K562 (cell line): ENCODE measurements around the gene RAPGEF5. TPM values are rescaled to one million over a fixed set of nuclear protein-coding genes. Genes with fewer than 3 reads are reported as not detected.
A peak's percentile ranks its signal among the peaks of the same experiment; 100 is the strongest.

Experiments
- ATAC-seq: fragments of 200-7000 bp; cut with Tn5 transposase; 3 replicates; pipeline ENCODE4 v1.9.1; 2020; ENCODE audit warnings: moderate library complexity
- BruUV-seq: library from RNA; stranded (reverse); fragments of 400-500 nt; replicated peaks from 2 replicates; lab custom pipeline; 2021; lab: Mats Ljungman, UMichigan
- CTCF ChIA-PET: fragments of 300-600 bp; formaldehyde crosslinking; extraction: SDS; loops from one replicate; lab custom pipeline; 2021; ENCODE audit warnings: low intra/inter-chr PET ratio; lab: Yijun Ruan, JAX
- POLR2A ChIA-PET: fragments of 300-600, 350-650 bp; sonication (Branson Sonifier 250); formaldehyde crosslinking; extraction: SDS; loops from one replicate; lab custom pipeline; 2021; ENCODE audit warnings: antibody characterized with exemption, inconsistent platforms; lab: Yijun Ruan, JAX
- DNase-seq, 4 experiments: peaks; one replicate each; pipeline versions ENCODE4 v3.0.0 to v3.0.0-alpha.2; 2011 to 2018; ENCODE audit warnings: low spot score in 3 of 4, mixed read lengths in 3 of 4; ENCODE audit errors: extremely low read depth in 1 of 4
- FAIRE-seq: peaks from 2 replicates; lab custom pipeline; 2011; peaks lifted over from hg19 to GRCh38; lab: Jason Lieb, UNC
- H2AFZ ChIP-seq: 2 replicates; pipeline ENCODE4 v1.6.0; 2011; ENCODE audit warnings: low read depth, low read length, control low read depth, inconsistent platforms
- H3K27ac ChIP-seq: fragments of 200-600 bp; 3 replicates; pipeline ENCODE4 v1.8.0; 2011; ENCODE audit warnings: low read depth, mild to moderate bottlenecking, control low read depth, inconsistent platforms, low read length, moderate library complexity, mixed read lengths; ENCODE audit errors: extremely low read depth
- H3K27me3 ChIP-seq, 2 experiments: fragments of 300-600 bp in 1 of 2; 2 replicates in 1 of 2; 3 replicates in 1 of 2; pipeline versions ENCODE4 v1.6.0 to v1.8.0; 2011; ENCODE audit warnings: inconsistent platforms in 2 of 2, low read length in 2 of 2, mild to moderate bottlenecking in 1 of 2, mixed read lengths in 1 of 2, moderate library complexity in 1 of 2; ENCODE audit not compliant: control insufficient read depth in 2 of 2, insufficient read depth in 2 of 2
- H3K36me3 ChIP-seq: fragments of 300-600 bp; 3 replicates; pipeline ENCODE4 v1.8.0; 2011; ENCODE audit warnings: mild to moderate bottlenecking, low read length, inconsistent platforms; ENCODE audit not compliant: control insufficient read depth, insufficient read depth
- H3K4me1 ChIP-seq, 2 experiments: fragments of 200-600 bp in 1 of 2; replicated peaks in 1 of 2; 2 replicates in 1 of 2; 3 replicates in 1 of 2; pipeline versions ENCODE4 v1.5.1 to v1.8.0; 2011; ENCODE audit warnings: inconsistent platforms in 2 of 2, low read length in 2 of 2, mild to moderate bottlenecking in 1 of 2, mixed read lengths in 1 of 2, moderate library complexity in 1 of 2; ENCODE audit not compliant: control insufficient read depth in 2 of 2, insufficient read depth in 2 of 2
- H3K4me2 ChIP-seq: 2 replicates; pipeline ENCODE4 v1.6.1; 2011; ENCODE audit warnings: low read length, control low read depth, inconsistent platforms, mixed read lengths; ENCODE audit not compliant: insufficient read depth
- H3K4me3 ChIP-seq: fragments of 200-600 bp; sonication (generic), shearing (Covaris generic); 2 replicates; pipeline ENCODE4 v1.5.1; 2016; ENCODE audit warnings: control low read depth, inconsistent platforms
- H3K79me2 ChIP-seq: fragments of 200-600 bp; 3 replicates; pipeline ENCODE4 v1.8.0; 2011; ENCODE audit warnings: low read length, inconsistent platforms; ENCODE audit not compliant: control insufficient read depth, insufficient read depth
- H3K9ac ChIP-seq, 2 experiments: 2 replicates each; pipeline versions ENCODE4 v1.6.0 to v1.6.1; 2011; ENCODE audit warnings: low read depth in 2 of 2, low read length in 2 of 2, control low read depth in 1 of 2, inconsistent platforms in 1 of 2, mild to moderate bottlenecking in 1 of 2, mixed read lengths in 1 of 2; ENCODE audit not compliant: insufficient read depth in 1 of 2
- H3K9me1 ChIP-seq: one replicate; pipeline ENCODE4 v1.6.0; 2011; ENCODE audit warnings: inconsistent platforms, mild to moderate bottlenecking, low read length, moderate library complexity; ENCODE audit not compliant: control insufficient read depth, insufficient read depth
- H3K9me3 ChIP-seq: replicated peaks from 2 replicates; pipeline ENCODE4 v1.5.1; 2011; ENCODE audit warnings: low read depth, low read length, inconsistent platforms; ENCODE audit not compliant: control insufficient read depth, insufficient read depth
- H4K20me1 ChIP-seq: replicated peaks from 2 replicates; pipeline ENCODE4 v1.6.1; 2011; ENCODE audit warnings: low read length, inconsistent platforms, mixed read lengths; ENCODE audit not compliant: control insufficient read depth, insufficient read depth
- ARID3B ChIP-seq: fragments of 250-450 bp; sonication (Bioruptor Pico); IDR thresholded peaks from 2 replicates; pipeline ENCODE4 v1.4.0; 2020; ENCODE audit warnings: borderline replicate concordance
- DIDO1 ChIP-seq: fragments of 450-650 bp; IDR thresholded peaks from 2 replicates; pipeline ENCODE4 v1.6.1; 2016; ENCODE audit warnings: low read depth, missing biosample characterization, missing genetic modification characterization
- MCM2 ChIP-seq: fragments of 450-650 bp; IDR thresholded peaks from 2 replicates; pipeline ENCODE4 v1.6.1; 2017; ENCODE audit warnings: low read depth, mild to moderate bottlenecking
- MLLT1 ChIP-seq, 2 experiments: fragments of 450-650 bp; IDR thresholded peaks; 2 replicates each; pipeline ENCODE4 v1.6.1; 2016
- ZFP91 ChIP-seq: sonication (generic); formaldehyde crosslinking; IDR thresholded peaks from 2 replicates; pipeline ENCODE4 v1.8.0; 2022; ENCODE audit warnings: mild to moderate bottlenecking, missing genetic modification reagents
- ZNF121 ChIP-seq: sonication (generic); formaldehyde crosslinking; conservative IDR thresholded peaks from 2 replicates; pipeline ENCODE4 v1.8.0; 2022; ENCODE audit warnings: missing genetic modification reagents
- ZNF384 ChIP-seq: IDR thresholded peaks from 2 replicates; pipeline ENCODE4 v1.6.1; 2012; ENCODE audit warnings: low read depth, low read length, improper control_type of control experiment
- ZNF740 ChIP-seq, 3 experiments: fragments of 200-800 bp in 1 of 3; sonication (Bioruptor generic) in 1 of 3; sonication (generic) in 1 of 3; formaldehyde crosslinking in 1 of 3; IDR thresholded peaks; 2 replicates each; pipeline versions ENCODE4 v1.6.1 to v1.8.0; 2016 to 2022; ENCODE audit warnings: mild to moderate bottlenecking in 2 of 3, missing compliant biosample characterization in 2 of 3, missing genetic modification characterization in 2 of 3, missing genetic modification reagents in 1 of 3
- WGBS: fragments of 100-300 bp; shearing (Covaris generic); methylation state at CpG from one replicate; pipeline ENCODE4 v1.1.6; 2016; ENCODE audit warnings: low coverage, mixed read lengths; ENCODE audit not compliant: insufficient coverage; ENCODE audit errors: missing lambda C conversion rate; 5-methylcytosine and 5-hydroxymethylcytosine counted together
- in situ Hi-C: fragments of 300-500 bp; cut with MboI; formaldehyde crosslinking; loops from 4 replicates; pipeline ENCODE4 v1.15.0; 2018; ENCODE audit warnings: inconsistent platforms, mixed read lengths
- intact Hi-C: fragments of 100-400 bp; cut with micrococcal nuclease; formaldehyde crosslinking; loops from 2 replicates; pipeline ENCODE4 v1.14.2; 2022
- polyA plus RNA-seq, 8 experiments: library from polyadenylated mRNA; depleted of rRNA in 4 of 8; stranded (reverse) in 5 of 8; unstranded in 3 of 8; fragments of >200 nt; fragmentation: Nextera tagmentation in 2 of 8; fragmentation: Illumina TruSeq in 1 of 8; extraction: Ambion mirVana in 2 of 8; extraction: Trizol in 1 of 8; gene quantifications; 2 replicates each; pipeline versions ENCODE4 v1.2.1 to v1.2.3, GENCODE V29; 2011 to 2014; ENCODE audit warnings: inconsistent platforms in 1 of 8, missing spikeins in 1 of 8
- total RNA-seq, 7 experiments: library from RNA; depleted of rRNA in 6 of 7; stranded (reverse); fragments of >200 nt in 6 of 7; fragmentation: Illumina TruSeq in 2 of 7; extraction: Trizol in 2 of 7; gene quantifications; 2 replicates each; pipeline versions ENCODE4 v1.2.1 to v1.2.3, GENCODE V29; 2011 to 2021; ENCODE audit warnings: low replicate concordance in 1 of 7

RAPGEF5 gene
- total and polyA plus RNA-seq, 9 of the 15 experiments (the other 6 are each of a cell fraction or from before 2014, with no cell fraction given) = 0.39 to 2.0 (median 1.1) TPM

- TF ChIP-seq MLLT1 (IDR thresholded peaks at IDR 0.05) = no peak
- TF ChIP-seq ZFP91 (CRISPR knock-in tag) = no peak
- TF ChIP-seq DIDO1 (tag) = no peak
These were observed 101.1 kb downstream of the RAPGEF5 start (continued) for GRCh38 chr7:22255834-22256233.

GRCh38 chr7:22255342-22255741, 101.6 kb downstream of the RAPGEF5 start:
- CTCF ChIA-PET = no interaction called here
- in situ Hi-C loops = no loop called here
- no peak overlapping the region for H3K4me2 ChIP-seq
- no TSS peak for BruUV-seq
- POLR2A ChIA-PET = no interaction called here
- no peaks in the 10 kb centered on the region for H3K27me3 ChIP-seq
- no peaks in the 10 kb centered on the region for H3K36me3 ChIP-seq
- no peaks in the 10 kb centered on the region for H3K79me2 ChIP-seq
- no peak overlapping the region for H3K27ac ChIP-seq
- H3K9me1 ChIP-seq = no peaks in the 10 kb centered on the region
- H3K9me3 ChIP-seq = no peaks in the 10 kb centered on the region
- no peak for FAIRE-seq
- DNase-seq = no peak
- H2AFZ ChIP-seq = no peak overlapping the region
- ATAC-seq = no peak
- TF ChIP-seq ZNF740 (CRISPR knock-in tag; IDR thresholded peaks at IDR 0.05) (no peak), ZNF740 (tag; IDR thresholded peaks at IDR 0.05) (no peak), ZNF121 (CRISPR knock-in tag) (0 out of 2 replicates have a peak, but pooled peaks have one; percentile 31), ARID3B (CRISPR knock-in tag) (no peak), MCM2 (no peak), ZNF384 (no peak)
- TF ChIP-seq, all 486 proteins: peak for 1
- intact Hi-C loops = loop anchor here (5.0 kb wide), 1 partner anchor 143 kb away; no protein-coding TSS in a partner anchor
- no peak overlapping the region for H3K9ac ChIP-seq
- H3K4me1 ChIP-seq = no peaks in the 10 kb centered on the region
- H3K4me3 ChIP-seq = no peak overlapping the region
- WGBS = 46% methylated on average over 1 of the region's 1 CpG
- no peaks in the 10 kb centered on the region for H4K20me1 ChIP-seq
